Right cardiac atrium (tissue), 5 donors: Measurements from ENCODE around the gene TBCD. TPM values are rescaled to one million over a fixed set of nuclear protein-coding genes. Genes with fewer than 3 reads are reported as not detected.

Source experiments
- ATAC-seq, 2 donors: fragments of 200-7000 bp; cut with Tn5 transposase; one replicate each; pipeline versions ENCODE4 v1.8.0 to v1.9.1; 2020; ENCODE audit warnings: moderate library complexity in 2 of 2, mild to moderate bottlenecking in 1 of 2
- DNase-seq, 3 donors: peaks; one replicate each; pipeline ENCODE4 v3.0.0-alpha.2; 2020
- H3K27ac ChIP-seq: one replicate; pipeline ENCODE4 v1.5.1; 2013; ENCODE audit warnings: mild to moderate bottlenecking, low read length, control low read depth, moderate library complexity
- H3K27me3 ChIP-seq: one replicate; pipeline ENCODE4 v1.6.1; 2013; ENCODE audit not compliant: control insufficient read depth, insufficient read depth
- H3K4me1 ChIP-seq: one replicate; pipeline ENCODE4 v1.6.1; 2013; ENCODE audit warnings: low read length; ENCODE audit not compliant: control insufficient read depth, insufficient read depth
- H3K4me3 ChIP-seq: one replicate; pipeline ENCODE4 v1.5.1; 2013; ENCODE audit warnings: low read length, control low read depth
- H3K9me3 ChIP-seq: one replicate; pipeline ENCODE4 v1.6.1; 2013; ENCODE audit warnings: low read length; ENCODE audit not compliant: control insufficient read depth
- WGBS: extraction: QIAGEN DNeasy Blood & Tissue Kit; methylation state at CpG from one replicate; pipeline ENCODE4 v1.1.7; 2013; 5-methylcytosine and 5-hydroxymethylcytosine counted together
- intact Hi-C, 4 donors: fragments of 100-400 bp; cut with DNase I; formaldehyde crosslinking; loops; one replicate each; pipeline versions ENCODE4 v1.11.0 to v1.14.0; 2022 to 2023
- polyA plus RNA-seq: library from polyadenylated mRNA; stranded (reverse); fragments of 200-250 nt; gene quantifications from one replicate; pipeline ENCODE4 v1.2.3, GENCODE V29; 2013
- total RNA-seq, 4 donors: library from RNA; stranded (reverse); fragmentation: NEBNext Ultra II Directional; extraction: Animal tissue kit (Norgen Biotek cat#: 25700); gene quantifications; one replicate each; pipeline ENCODE4 v1.2.1, GENCODE V29; 2021
- donor health status: healthy with polysubstance abuse.
- donor health status: DM: no; HTN: yes; CAD: no.
- donor health status: DM: no; HTN: no; CAD: no.
- donor health status: DM: no; HTN: yes; CAD: no; lungs with severe emphysema.
- donor health status: DM: yes; HTN: yes; CAD: no.

The TBCD gene
- total and polyA plus RNA-seq, 5 donors, result 36.2 to 43.9 (median 41.2) TPM

GRCh38 chr17:82915010-82915756, 163.3 kb downstream of the TBCD start:
- no peak overlapping the region for H3K27ac ChIP-seq

GRCh38 chr17:82915757-82916027, 163.8 kb downstream of the TBCD start:
- 88% methylated on average over 11 of the region's 11 CpGs for WGBS
- Histone ChIP-seq H3K4me3 (no peak overlapping the region), H3K4me1 (no peaks in the 10 kb centered on the region), H3K27me3 (no peaks in the 10 kb centered on the region), H3K27ac (no peak overlapping the region), H3K9me3 (no peaks in the 10 kb centered on the region)
- DNase-seq, result peak in 1 of 3 donors; percentile 34
- intact Hi-C loops, result loop anchor here in 2 of 4 donors (5.0 to 10.0 kb wide), 2 partner anchors 131 to 133 kb away; no protein-coding TSS in a partner anchor
- no peak for ATAC-seq

More at GRCh38 chr17:82915010-82915756, 163.3 kb downstream of the TBCD start:
- Histone ChIP-seq H3K9me3 (no peaks in the 10 kb centered on the region), H3K4me3 (no peak overlapping the region), H3K27me3 (no peaks in the 10 kb centered on the region), H3K4me1 (no peaks in the 10 kb centered on the region)
- no peak for DNase-seq
- whole genome bisulfite sequencing, result 93% methylated on average over 32 of the region's 32 CpGs
- intact Hi-C loops, result loop anchor here in 2 of 4 donors (5.0 to 10.0 kb wide), 2 partner anchors 130 to 133 kb away; no protein-coding TSS in a partner anchor
- no peak for ATAC-seq

GRCh38 chr17:82917699-82918345, 166.0 kb downstream of the TBCD start:
- H3K4me1 ChIP-seq, result no peaks in the 10 kb centered on the region
- 62% methylated on average over 19 of the region's 19 CpGs for WGBS
- H3K9me3 ChIP-seq, result no peaks in the 10 kb centered on the region
- no peak overlapping the region for H3K4me3 ChIP-seq
- ATAC-seq (peak in 1 of 2 donors; percentile 34), DNase-seq (peak; percentile 39 to 74 (median 54))
- intact Hi-C loops, result loop anchor here in 2 of 4 donors (5.0 to 10.0 kb wide), 2 partner anchors 133 to 136 kb away; no protein-coding TSS in a partner anchor
- H3K27me3 ChIP-seq, result no peaks in the 10 kb centered on the region
- H3K27ac ChIP-seq, result no peak overlapping the region

GRCh38 chr17:82918508-82918907, 166.6 kb downstream of the TBCD start:
- Histone ChIP-seq H3K4me1 (no peaks in the 10 kb centered on the region), H3K27me3 (no peaks in the 10 kb centered on the region), H3K4me3 (no peak overlapping the region), H3K9me3 (no peaks in the 10 kb centered on the region), H3K27ac (no peak overlapping the region)
- WGBS, result 96% methylated on average over 19 of the region's 19 CpGs
- peak in 1 of 3 donors; percentile 16 for DNase-seq
- intact Hi-C loops, result loop anchor here in 2 of 4 donors (5.0 to 10.0 kb wide), 2 partner anchors 134 to 136 kb away; no protein-coding TSS in a partner anchor
- ATAC-seq, result no peak

- ATAC-seq, result no peak
- Histone ChIP-seq H3K27me3 (no peaks in the 10 kb centered on the region), H3K27ac (no peak overlapping the region), H3K9me3 (no peaks in the 10 kb centered on the region), H3K4me1 (no peaks in the 10 kb centered on the region), H3K4me3 (no peak overlapping the region)
- intact Hi-C loops, result no loop called here
- WGBS, result 89% methylated on average over 15 of the region's 15 CpGs
- peak in 2 of 3 donors; percentile 31 to 41 for DNase-seq
These were observed 168.3 kb downstream of the TBCD start for GRCh38 chr17:82920150-82920549.

GRCh38 chr17:82920715-82921114, 168.8 kb downstream of the TBCD start:
- H3K4me1 ChIP-seq, result no peaks in the 10 kb centered on the region
- H3K27me3 ChIP-seq, result no peaks in the 10 kb centered on the region
- 90% methylated on average over 16 of the region's 16 CpGs for WGBS
- no peak overlapping the region for H3K27ac ChIP-seq
- no peaks in the 10 kb centered on the region for H3K9me3 ChIP-seq
- DNase-seq (peak in 2 of 3 donors; percentile 29 to 44), ATAC-seq (peak in 1 of 2 donors; percentile 9)
- no peak overlapping the region for H3K4me3 ChIP-seq
- intact Hi-C loops, result no loop called here

GRCh38 chr17:82921426-82921825, 169.6 kb downstream of the TBCD start:
- H3K27me3 ChIP-seq, result no peaks in the 10 kb centered on the region
- intact Hi-C loops, result no loop called here

GRCh38 chr17:82922646-82923045, 170.8 kb downstream of the TBCD start:
- H3K27me3 ChIP-seq, result no peaks in the 10 kb centered on the region
- WGBS, result 93% methylated on average over 19 of the region's 19 CpGs
- no peak for ATAC-seq
- intact Hi-C loops, result no loop called here
- no peaks in the 10 kb centered on the region for H3K4me1 ChIP-seq
- DNase-seq, result peak in 2 of 3 donors; percentile 28 to 41
- H3K9me3 ChIP-seq, result no peaks in the 10 kb centered on the region
- H3K4me3 ChIP-seq, result no peak overlapping the region
- no peak overlapping the region for H3K27ac ChIP-seq

More at GRCh38 chr17:82921426-82921825, 169.6 kb downstream of the TBCD start:
- no peak overlapping the region for H3K4me3 ChIP-seq
- no peak overlapping the region for H3K27ac ChIP-seq
- DNase-seq, result peak in 1 of 3 donors; percentile 27
- WGBS, result 91% methylated on average over 13 of the region's 13 CpGs
- H3K4me1 ChIP-seq, result no peaks in the 10 kb centered on the region
- no peak for ATAC-seq
- H3K9me3 ChIP-seq, result no peaks in the 10 kb centered on the region

GRCh38 chr17:82923366-82924113, 171.7 kb downstream of the TBCD start:
- Histone ChIP-seq H3K4me3 (no peak overlapping the region), H3K27ac (no peak overlapping the region), H3K4me1 (no peaks in the 10 kb centered on the region), H3K27me3 (no peaks in the 10 kb centered on the region), H3K9me3 (no peaks in the 10 kb centered on the region)
- DNase-seq (peak in 2 of 3 donors; percentile 38 to 45), ATAC-seq (no peak)
- intact Hi-C loops, result no loop called here
- 92% methylated on average over 25 of the region's 25 CpGs for WGBS

- ATAC-seq, result no peak
- no peaks in the 10 kb centered on the region for H3K27me3 ChIP-seq
- WGBS, result 96% methylated on average over 13 of the region's 13 CpGs
- no peaks in the 10 kb centered on the region for H3K9me3 ChIP-seq
- no peak overlapping the region for H3K27ac ChIP-seq
- no peaks in the 10 kb centered on the region for H3K4me1 ChIP-seq
- DNase-seq, result no peak
- intact Hi-C loops, result no loop called here
- no peak overlapping the region for H3K4me3 ChIP-seq
These were observed 172.3 kb downstream of the TBCD start for GRCh38 chr17:82924214-82924613.

- H3K4me1 ChIP-seq, result no peaks in the 10 kb centered on the region
- H3K4me3 ChIP-seq, result no peak overlapping the region
- H3K27ac ChIP-seq, result no peak overlapping the region
- intact Hi-C loops, result no loop called here
- DNase-seq (peak in 2 of 3 donors; percentile 32 to 46), ATAC-seq (no peak)
- H3K27me3 ChIP-seq, result no peaks in the 10 kb centered on the region
- H3K9me3 ChIP-seq, result no peaks in the 10 kb centered on the region
- WGBS, result 90% methylated on average over 19 of the region's 19 CpGs
These were observed 172.9 kb downstream of the TBCD start for GRCh38 chr17:82924812-82925211.
